CD14-positive monocyte (primary cell): ENCODE data around the gene ATAD2B. TPM values are rescaled to one million over a fixed set of nuclear protein-coding genes. Genes with fewer than 3 reads are reported as not detected.

ENCODE experiments used
- DNase-seq, 3 donors: peaks; one replicate each; pipeline ENCODE4 v3.0.0-alpha.2; 2011 to 2022
- H2AFZ ChIP-seq: 2 replicates; pipeline ENCODE4 v1.6.0; 2012; ENCODE audit warnings: mild to moderate bottlenecking, low read depth, low read length, inconsistent platforms; ENCODE audit not compliant: insufficient read depth, poor library complexity, severe bottlenecking
- H3K27ac ChIP-seq, 2 donors: 1 replicate in 1 of 2; 2 replicates in 1 of 2; pipeline ENCODE4 v1.5.1; 2012 to 2013; ENCODE audit warnings: low read length in 2 of 2, control low read depth in 1 of 2, inconsistent platforms in 1 of 2, low read depth in 1 of 2, mild to moderate bottlenecking in 1 of 2
- H3K27me3 ChIP-seq, 2 donors: one replicate each; pipeline versions ENCODE4 v1.6.0 to v1.6.1; 2011 to 2013; ENCODE audit warnings: low read length in 2 of 2; ENCODE audit not compliant: control insufficient read depth in 2 of 2, insufficient read depth in 2 of 2
- H3K36me3 ChIP-seq, 2 donors: replicated peaks in 1 of 2; 1 replicate in 1 of 2; 2 replicates in 1 of 2; pipeline versions ENCODE4 v1.5.1 to v1.6.1; 2012 to 2013; ENCODE audit warnings: low read length in 2 of 2, control low read depth in 1 of 2, inconsistent platforms in 1 of 2, mild to moderate bottlenecking in 1 of 2; ENCODE audit not compliant: insufficient read depth in 2 of 2, control insufficient read depth in 1 of 2
- H3K4me1 ChIP-seq, 2 donors: 1 replicate in 1 of 2; 2 replicates in 1 of 2; pipeline versions ENCODE4 v1.5.1 to v1.6.1; 2012 to 2013; ENCODE audit warnings: low read length in 2 of 2, control low read depth in 1 of 2, inconsistent platforms in 1 of 2, mild to moderate bottlenecking in 1 of 2, moderate library complexity in 1 of 2; ENCODE audit not compliant: insufficient read depth in 2 of 2, control insufficient read depth in 1 of 2
- H3K4me2 ChIP-seq: replicated peaks from 2 replicates; pipeline ENCODE3; 2012; ENCODE audit warnings: low read length, moderate library complexity, mild to moderate bottlenecking; ENCODE audit not compliant: poor library complexity, severe bottlenecking; ENCODE audit errors: extremely low read depth
- H3K4me3 ChIP-seq, 3 experiments: fragments of 200-600 bp in 1 of 3; sonication (generic) in 1 of 3; replicated peaks in 1 of 3; 1 replicate in 2 of 3; 2 replicates in 1 of 3; pipeline ENCODE4 v1.5.1; 2011 to 2013; ENCODE audit warnings: low read length in 3 of 3, mild to moderate bottlenecking in 3 of 3, control low read depth in 2 of 3, low read depth in 2 of 3, inconsistent platforms in 1 of 3, moderate library complexity in 1 of 3
- H3K79me2 ChIP-seq: 2 replicates; pipeline ENCODE4 v1.6.0; 2012; ENCODE audit warnings: mild to moderate bottlenecking, control low read depth, inconsistent platforms, low read length, moderate library complexity; ENCODE audit not compliant: insufficient read depth
- H3K9ac ChIP-seq: 2 replicates; pipeline ENCODE4 v1.6.0; 2017; ENCODE audit warnings: low read length, mild to moderate bottlenecking; ENCODE audit not compliant: insufficient read depth, poor library complexity, severe bottlenecking
- H3K9me3 ChIP-seq, 2 donors: replicated peaks in 1 of 2; 1 replicate in 1 of 2; 2 replicates in 1 of 2; pipeline versions ENCODE4 v1.5.1 to v1.6.1; 2012 to 2013; ENCODE audit warnings: low read length in 2 of 2, control low read depth in 1 of 2; ENCODE audit not compliant: control insufficient read depth in 1 of 2, insufficient read depth in 1 of 2
- H4K20me1 ChIP-seq: 2 replicates; pipeline ENCODE4 v1.6.0; 2012; ENCODE audit warnings: mild to moderate bottlenecking, low read length, control low read depth, moderate library complexity; ENCODE audit not compliant: insufficient read depth
- H3K27ac Mint-ChIP-seq, 7 donors: one replicate each; pipeline ENCODE4 v1.8.0; 2020; ENCODE audit warnings: mild to moderate bottlenecking in 7 of 7, mixed read lengths in 7 of 7, moderate library complexity in 6 of 7, inconsistent platforms in 2 of 7
- H3K27me3 Mint-ChIP-seq, 3 donors: one replicate each; pipeline ENCODE4 v1.8.0; 2021 to 2022; ENCODE audit warnings: low read depth in 3 of 3, mild to moderate bottlenecking in 3 of 3, mixed read lengths in 3 of 3, moderate library complexity in 3 of 3, inconsistent platforms in 1 of 3
- H3K36me3 Mint-ChIP-seq, 2 donors: one replicate each; pipeline ENCODE4 v1.8.0; 2020; ENCODE audit warnings: mixed read lengths in 2 of 2, inconsistent platforms in 1 of 2, mild to moderate bottlenecking in 1 of 2
- H3K4me1 Mint-ChIP-seq: one replicate; pipeline ENCODE4 v1.8.0; 2020; ENCODE audit warnings: mild to moderate bottlenecking, mixed read lengths
- H3K4me3 Mint-ChIP-seq, 2 donors: one replicate each; pipeline ENCODE4 v1.8.0; 2020; ENCODE audit warnings: mild to moderate bottlenecking in 2 of 2, mixed read lengths in 2 of 2, moderate library complexity in 1 of 2
- H3K9me3 Mint-ChIP-seq, 7 donors: one replicate each; pipeline ENCODE4 v1.8.0; 2020 to 2022; ENCODE audit warnings: mixed read lengths in 7 of 7, mild to moderate bottlenecking in 6 of 7, moderate library complexity in 6 of 7, inconsistent platforms in 2 of 7
- CTCF ChIP-seq: fragments of 200-600 bp; IDR thresholded peaks from one replicate; pipeline ENCODE4 v1.8.0; 2022; ENCODE audit warnings: antibody characterized with exemption, mild to moderate bottlenecking
- WGBS: methylation state at CpG from one replicate; pipeline ENCODE4 v1.1.5; 2013; ENCODE audit warnings: missing lambda C conversion rate; ENCODE audit not compliant: insufficient coverage; 5-methylcytosine and 5-hydroxymethylcytosine counted together
- intact Hi-C, 2 donors: fragments of 100-400 bp; cut with micrococcal nuclease; formaldehyde crosslinking; loops; one replicate each; pipeline versions ENCODE4 v1.15.0 to v1.15.1; 2023
- polyA plus RNA-seq, 3 donors: library from polyadenylated mRNA; depleted of rRNA in 1 of 3; unstranded in 2 of 3; stranded (reverse) in 1 of 3; fragments of 300-500 nt in 2 of 3; fragments of >200 nt in 1 of 3; fragmentation: Illumina TruSeq in 2 of 3; gene quantifications; 1 replicate in 2 of 3; 2 replicates in 1 of 3; pipeline ENCODE4 v1.2.3, GENCODE V29; 2012 to 2021

Gene ATAD2B
- polyA plus RNA-seq, 3 donors, result 4.9 to 12.1 (median 7.2) TPM

DNA sequence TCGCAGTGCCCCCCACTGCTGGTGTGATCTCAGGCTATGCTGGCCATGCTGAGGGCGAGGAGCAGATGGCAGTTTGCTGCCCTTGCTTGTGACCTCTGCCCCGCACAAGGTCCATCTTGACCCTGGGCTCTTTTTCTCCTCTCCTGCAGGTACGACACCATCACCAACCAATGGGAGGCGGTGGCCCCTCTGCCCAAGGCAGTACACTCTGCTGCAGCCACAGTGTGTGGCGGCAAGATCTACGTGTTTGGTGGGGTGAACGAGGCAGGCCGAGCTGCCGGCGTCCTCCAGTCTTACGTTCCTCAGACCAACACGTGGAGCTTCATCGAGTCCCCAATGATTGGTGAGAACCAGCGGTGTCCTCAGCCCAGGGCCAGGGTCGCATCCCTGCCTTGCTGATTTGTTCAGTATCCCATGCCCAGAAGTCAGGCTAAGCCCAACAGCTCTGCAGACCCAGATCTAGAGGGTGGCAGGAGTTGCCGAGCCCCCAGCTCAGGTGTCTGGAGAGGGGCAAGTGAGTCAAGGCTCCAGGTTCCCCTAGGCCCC is 223.8 kb downstream of the ATAD2B start:
- Mint-ChIP-seq H3K9me3 (peaks cover 2 to 10% (median 7%) of the 10 kb centered on the region in 7 donors), H3K27ac (no peak overlapping the region), H3K4me1 (peaks cover 15% of the 10 kb centered on the region), H3K27me3 (peaks cover 0 to 4% (median 0%) of the 10 kb centered on the region in 3 donors), H3K4me3 (no peak overlapping the region), H3K36me3 (peaks cover 39 to 43% of the 10 kb centered on the region in 2 donors)
- no peak for DNase-seq
- Histone ChIP-seq H3K9me3 (no peaks in the 10 kb centered on the region), H3K79me2 (no peaks in the 10 kb centered on the region), H3K27ac (no peak overlapping the region), H4K20me1 (no peaks in the 10 kb centered on the region), H3K36me3 (peaks cover 6 to 25% of the 10 kb centered on the region in 2 donors), H2AFZ (no peak overlapping the region), H3K27me3 (no peaks in the 10 kb centered on the region), H3K4me3 (no peak overlapping the region), H3K4me2 (no peak overlapping the region), H3K9ac (no peak overlapping the region), H3K4me1 (peaks cover 0 to 10% of the 10 kb centered on the region in 2 donors)
- intact Hi-C loops, result no loop called here
- no peak for TF ChIP-seq CTCF
- WGBS, result 98% methylated on average over 16 of the region's 17 CpGs

DNA sequence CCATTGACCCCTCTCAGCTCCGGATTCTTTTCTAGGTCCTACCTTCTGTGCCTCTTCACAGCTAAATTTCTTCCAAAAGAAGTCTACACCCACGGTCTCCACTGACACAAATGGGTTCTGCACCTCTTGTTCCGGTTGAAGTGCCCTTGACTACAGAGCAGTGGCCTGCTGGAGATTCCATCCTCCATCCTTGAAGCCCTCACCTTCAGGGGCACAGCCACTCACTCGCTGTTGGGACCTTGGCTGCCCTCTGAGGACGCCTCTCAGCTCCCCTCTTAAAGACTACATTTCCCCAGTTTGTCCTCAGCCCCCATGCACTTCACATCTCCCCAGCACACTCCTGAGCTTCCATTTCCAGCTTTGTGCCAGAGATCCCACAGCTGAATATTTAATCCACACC is 226.3 kb downstream of the ATAD2B start:
- Mint-ChIP-seq H3K27ac (no peak overlapping the region), H3K4me1 (peaks cover 14% of the 10 kb centered on the region), H3K9me3 (peaks cover 2 to 10% (median 7%) of the 10 kb centered on the region in 7 donors), H3K27me3 (peaks cover 0 to 3% (median 0%) of the 10 kb centered on the region in 3 donors), H3K36me3 (peaks cover 19 to 29% of the 10 kb centered on the region in 2 donors), H3K4me3 (no peak overlapping the region)
- no peaks in the 10 kb centered on the region for H3K27me3 ChIP-seq
- peaks cover 0 to 6% of the 10 kb centered on the region in 2 donors for H3K36me3 ChIP-seq
- H3K4me1 ChIP-seq, result peaks cover 0 to 10% of the 10 kb centered on the region in 2 donors
- H3K9ac ChIP-seq, result no peak overlapping the region
- WGBS, result 97% methylated on average over 5 of the region's 5 CpGs
- H3K9me3 ChIP-seq, result no peaks in the 10 kb centered on the region
- no peak overlapping the region for H3K4me2 ChIP-seq
- no peaks in the 10 kb centered on the region for H4K20me1 ChIP-seq
- no peak overlapping the region for H3K4me3 ChIP-seq
- DNase-seq, result no peak
- no peak overlapping the region for H3K27ac ChIP-seq
- no peak for TF ChIP-seq CTCF
- H3K79me2 ChIP-seq, result no peaks in the 10 kb centered on the region
- intact Hi-C loops, result no loop called here
- H2AFZ ChIP-seq, result no peak overlapping the region
